HepG2 (cell line): ENCODE data around the gene RABGGTA. TPM values are rescaled to one million over a fixed set of nuclear protein-coding genes. Genes with fewer than 3 reads are reported as not detected.

Experiments
- AHR ChIP-seq: IDR thresholded peaks from 2 replicates; pipeline ENCODE4 v1.6.1; 2018; ENCODE audit warnings: missing genetic modification reagents, missing compliant biosample characterization
- BCL3 ChIP-seq: sonication (generic); formaldehyde crosslinking; IDR thresholded peaks from 2 replicates; pipeline ENCODE4 v1.5.1; 2020; ENCODE audit warnings: mild to moderate bottlenecking, missing genetic modification reagents, moderate library complexity
- DRAP1 ChIP-seq: IDR thresholded peaks from 2 replicates; pipeline ENCODE4 v1.6.1; 2016; ENCODE audit warnings: missing genetic modification reagents, missing compliant biosample characterization
- FOXK1 ChIP-seq: sonication (generic); formaldehyde crosslinking; IDR thresholded peaks from 2 replicates; pipeline ENCODE4 v1.4.0; 2020; ENCODE audit warnings: low read depth, missing genetic modification reagents, borderline replicate concordance
- FOXO1 ChIP-seq: sonication (generic); formaldehyde crosslinking; IDR thresholded peaks from 2 replicates; pipeline ENCODE4 v1.4.0; 2020; ENCODE audit warnings: missing genetic modification reagents
- HDAC2 ChIP-seq: sonication (generic); formaldehyde crosslinking; IDR thresholded peaks from 2 replicates; pipeline ENCODE4 v1.4.0; 2020; ENCODE audit warnings: missing genetic modification reagents
- HMGXB4 ChIP-seq, 2 experiments: sonication (generic) in 1 of 2; formaldehyde crosslinking in 1 of 2; IDR thresholded peaks; 2 replicates each; pipeline versions ENCODE4 v1.4.0 to v1.6.1; 2018 to 2020; ENCODE audit warnings: missing genetic modification reagents in 2 of 2, borderline replicate concordance in 1 of 2, low read depth in 1 of 2, mild to moderate bottlenecking in 1 of 2, missing biosample characterization in 1 of 2
- PITX1 ChIP-seq: sonication (generic); formaldehyde crosslinking; IDR thresholded peaks from 2 replicates; pipeline ENCODE4 v1.5.1; 2020; ENCODE audit warnings: mild to moderate bottlenecking, missing genetic modification reagents
- PRDM10 ChIP-seq: sonication (generic); formaldehyde crosslinking; IDR thresholded peaks from 2 replicates; pipeline ENCODE4 v1.4.0; 2020; ENCODE audit warnings: low read depth, missing genetic modification reagents
- RAD21 ChIP-seq: fragments of 450-650 bp; formaldehyde crosslinking; IDR thresholded peaks from 2 replicates; pipeline ENCODE4 v1.5.0; 2020; ENCODE audit warnings: mild to moderate bottlenecking
- RNF2 ChIP-seq: fragments of 450-650 bp; conservative IDR thresholded peaks from 2 replicates; pipeline ENCODE4 v1.6.1; 2016; ENCODE audit warnings: low read depth
- RORA ChIP-seq: sonication (generic); formaldehyde crosslinking; IDR thresholded peaks from 2 replicates; pipeline ENCODE4 v1.5.0; 2020; ENCODE audit warnings: mild to moderate bottlenecking, missing genetic modification reagents, moderate library complexity
- ZFP36L1 ChIP-seq: sonication (generic); formaldehyde crosslinking; IDR thresholded peaks from 2 replicates; pipeline ENCODE4 v1.8.0; 2022; ENCODE audit warnings: mild to moderate bottlenecking, missing genetic modification reagents, moderate library complexity
- ZNF317 ChIP-seq: sonication (generic); formaldehyde crosslinking; IDR thresholded peaks from 2 replicates; pipeline ENCODE4 v1.5.0; 2020; ENCODE audit warnings: mild to moderate bottlenecking, missing genetic modification reagents
- ZNF33B ChIP-seq: sonication (generic); formaldehyde crosslinking; IDR thresholded peaks from 2 replicates; pipeline ENCODE4 v1.5.1; 2020; ENCODE audit warnings: mild to moderate bottlenecking, missing genetic modification reagents
- ZNF383 ChIP-seq: sonication (generic); formaldehyde crosslinking; IDR thresholded peaks from 2 replicates; pipeline ENCODE4 v1.4.0; 2020; ENCODE audit warnings: missing genetic modification reagents, mild to moderate bottlenecking, borderline replicate concordance
- ZNF547 ChIP-seq: sonication (generic); formaldehyde crosslinking; IDR thresholded peaks from 2 replicates; pipeline ENCODE4 v1.5.1; 2020; ENCODE audit warnings: mild to moderate bottlenecking, missing genetic modification reagents
- ZNF556 ChIP-seq: sonication (generic); formaldehyde crosslinking; IDR thresholded peaks from 2 replicates; pipeline ENCODE4 v1.4.0; 2020; ENCODE audit warnings: mild to moderate bottlenecking, missing genetic modification reagents, borderline replicate concordance
- ZNF570 ChIP-seq: sonication (generic); formaldehyde crosslinking; IDR thresholded peaks from 2 replicates; pipeline ENCODE4 v1.4.0; 2020; ENCODE audit warnings: mild to moderate bottlenecking, missing genetic modification reagents, borderline replicate concordance
- ZNF576 ChIP-seq: sonication (generic); formaldehyde crosslinking; IDR thresholded peaks from 2 replicates; pipeline ENCODE4 v1.4.0; 2020; ENCODE audit warnings: mild to moderate bottlenecking, missing genetic modification reagents
- ZNF589 ChIP-seq: sonication (generic); formaldehyde crosslinking; conservative IDR thresholded peaks from 2 replicates; pipeline ENCODE4 v1.8.0; 2022; ENCODE audit warnings: mild to moderate bottlenecking, moderate library complexity, missing genetic modification reagents
- ZNF672 ChIP-seq: sonication (generic); formaldehyde crosslinking; IDR thresholded peaks from 2 replicates; pipeline ENCODE4 v1.8.1; 2022; ENCODE audit warnings: missing genetic modification reagents
- ZNF792 ChIP-seq: IDR thresholded peaks from 2 replicates; pipeline ENCODE4 v1.6.1; 2016
- polyA plus RNA-seq, 8 experiments: library from polyadenylated mRNA; depleted of rRNA in 3 of 8; stranded (reverse) in 7 of 8; unstranded in 1 of 8; fragments of >200 nt; fragmentation: Illumina TruSeq in 4 of 8; extraction: Trizol in 4 of 8; gene quantifications; 2 replicates each; pipeline versions ENCODE4 v1.2.1 to v1.2.3, GENCODE V29; 2011 to 2016; ENCODE audit warnings: low read depth in 4 of 8, missing spikeins in 1 of 8, mixed read lengths in 1 of 8; ENCODE audit not compliant: insufficient read depth in 1 of 8
- total RNA-seq, 5 experiments: library from RNA; depleted of rRNA; stranded (reverse); fragments of >200 nt; fragmentation: Illumina TruSeq; extraction: Trizol; gene quantifications; 2 replicates each; pipeline ENCODE4 v1.2.3, GENCODE V29; 2016; ENCODE audit warnings: low read depth in 1 of 5

The RABGGTA gene
- total and polyA plus RNA-seq, 2 of the 13 experiments (the other 11 are each of a cell fraction or from before 2014, with no cell fraction given) = 57.9 to 90.8 TPM

GRCh38 chr14:24297190-24297964 is 26.0 kb upstream of the RABGGTA start (continued):
- TF ChIP-seq AHR (CRISPR knock-in tag) (no peak), ZNF556 (CRISPR knock-in tag) (peak; percentile 11; the same call in 1 of the 2 replicates), DRAP1 (peak; percentile 62), ZNF576 (CRISPR knock-in tag) (no peak), RORA (no peak), ZNF317 (CRISPR knock-in tag) (no peak), ZNF672 (CRISPR knock-in tag) (no peak), BCL3 (CRISPR knock-in tag) (0 out of 2 replicates have a peak, but pooled peaks have one; percentile 57), ZNF570 (CRISPR knock-in tag) (no peak), ZNF792 (CRISPR knock-in tag) (peak; percentile 77), ZNF547 (CRISPR knock-in tag) (0 out of 2 replicates have a peak, but pooled peaks have one; percentile 60), RAD21 (CRISPR knock-in tag) (peak; percentile 55), FOXK1 (CRISPR knock-in tag) (peak; percentile 54; the same call in 1 of the 2 replicates), HMGXB4 (CRISPR knock-in tag; IDR thresholded peaks at IDR 0.05; ENCODE audit: borderline replicate concordance in 1 of 2, low read depth in 1 of 2) (peak; percentile 70 to 94), HDAC2 (CRISPR knock-in tag) (peak; percentile 75), ZFP36L1 (CRISPR knock-in tag) (no peak), ZNF33B (no peak), RNF2 (no peak), PRDM10 (no peak), ZNF589 (CRISPR knock-in tag) (no peak), ZNF383 (no peak), FOXO1 (CRISPR knock-in tag) (peak; percentile 25; the same call in 1 of the 2 replicates), PITX1 (CRISPR knock-in tag) (no peak)
